ENCODE results near the gene ITSN2. TPM values are rescaled to one million over a fixed set of nuclear protein-coding genes. Genes with fewer than 3 reads are reported as not detected.

The ITSN2 gene
- total RNA-seq, 1 experiment from 2014 or later, result 26.5 TPM

- Histone ChIP-seq H3K9ac (ENCODE audit: low read length) (no peak overlapping the region), H3K4me1 (ENCODE audit: control insufficient read depth in 1 of 2, insufficient read depth in 2 of 2, low read length in 2 of 2) (no peaks in the 10 kb centered on the region), H3K36me3 (ENCODE audit: control insufficient read depth in 1 of 2, insufficient read depth in 2 of 2, low read length in 2 of 2) (no peaks in the 10 kb centered on the region), H3K27me3 (ENCODE audit: insufficient read depth, low read length) (no peaks in the 10 kb centered on the region), H2AFZ (ENCODE audit: low read depth, low read length, poor library complexity, severe bottlenecking) (no peak overlapping the region), H3K79me2 (ENCODE audit: insufficient read depth, low read length) (no peaks in the 10 kb centered on the region), H3K9me3 (ENCODE audit: control insufficient read depth in 1 of 2, insufficient read depth in 1 of 2, low read depth in 1 of 2, low read length in 2 of 2) (no peaks in the 10 kb centered on the region), H3K4me2 (ENCODE audit: low read length) (no peak overlapping the region), H3K4me3 (replicated peaks in 1 of 2; ENCODE audit: low read depth in 1 of 2, low read length in 2 of 2) (no peak overlapping the region), H3K9me2 (ENCODE audit: insufficient read depth) (no peaks in the 10 kb centered on the region), H3K27ac (ENCODE audit: low read depth, low read length) (no peak overlapping the region), H4K20me1 (ENCODE audit: insufficient read depth) (no peaks in the 10 kb centered on the region)
- no peak for TF ChIP-seq FOSL1 (IDR thresholded peaks at IDR 0.05; ENCODE audit: low read depth)
- TF ChIP-seq POLR2AphosphoS5 (IDR thresholded peaks at IDR 0.05; ENCODE audit: low read depth, low read length), result no peak
- TF ChIP-seq ELF1 (IDR thresholded peaks at IDR 0.05; ENCODE audit: borderline replicate concordance, low read depth), result no peak
- no peak for TF ChIP-seq JUND (IDR thresholded peaks at IDR 0.05)
- TF ChIP-seq, protein P1, sequence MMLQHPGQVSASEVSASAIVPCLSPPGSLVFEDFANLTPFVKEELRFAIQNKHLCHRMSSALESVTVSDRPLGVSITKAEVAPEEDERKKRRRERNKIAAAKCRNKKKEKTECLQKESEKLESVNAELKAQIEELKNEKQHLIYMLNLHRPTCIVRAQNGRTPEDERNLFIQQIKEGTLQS (IDR thresholded peaks at IDR 0.05), result no peak
- no peak for TF ChIP-seq YY1 (IDR thresholded peaks at IDR 0.05; ENCODE audit: extremely low read depth, insufficient replicate concordance, low read depth, low read length)
- TF ChIP-seq SRF (IDR thresholded peaks at IDR 0.05; ENCODE audit: low read depth), result no peak
- TF ChIP-seq TCF7L2 (IDR thresholded peaks at IDR 0.05; ENCODE audit: borderline replicate concordance, extremely low read depth, insufficient read depth, insufficient read length), result no peak
- no peak for TF ChIP-seq SIN3A (IDR thresholded peaks at IDR 0.05; ENCODE audit: low read depth)
- TF ChIP-seq, protein P2, sequence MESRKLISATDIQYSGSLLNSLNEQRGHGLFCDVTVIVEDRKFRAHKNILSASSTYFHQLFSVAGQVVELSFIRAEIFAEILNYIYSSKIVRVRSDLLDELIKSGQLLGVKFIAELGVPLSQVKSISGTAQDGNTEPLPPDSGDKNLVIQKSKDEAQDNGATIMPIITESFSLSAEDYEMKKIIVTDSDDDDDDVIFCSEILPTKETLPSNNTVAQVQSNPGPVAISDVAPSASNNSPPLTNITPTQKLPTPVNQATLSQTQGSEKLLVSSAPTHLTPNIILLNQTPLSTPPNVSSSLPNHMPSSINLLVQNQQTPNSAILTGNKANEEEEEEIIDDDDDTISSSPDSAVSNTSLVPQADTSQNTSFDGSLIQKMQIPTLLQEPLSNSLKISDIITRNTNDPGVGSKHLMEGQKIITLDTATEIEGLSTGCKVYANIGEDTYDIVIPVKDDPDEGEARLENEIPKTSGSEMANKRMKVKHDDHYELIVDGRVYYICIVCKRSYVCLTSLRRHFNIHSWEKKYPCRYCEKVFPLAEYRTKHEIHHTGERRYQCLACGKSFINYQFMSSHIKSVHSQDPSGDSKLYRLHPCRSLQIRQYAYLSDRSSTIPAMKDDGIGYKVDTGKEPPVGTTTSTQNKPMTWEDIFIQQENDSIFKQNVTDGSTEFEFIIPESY (IDR thresholded peaks at IDR 0.05; ENCODE audit: extremely low read depth, insufficient replicate concordance, low read length), result no peak
- TF ChIP-seq POLR2A (IDR thresholded peaks at IDR 0.05; ENCODE audit: borderline replicate concordance, extremely low read depth, insufficient read depth, insufficient read length), result no peak
- no peak for TF ChIP-seq CBX3 (IDR thresholded peaks at IDR 0.05; ENCODE audit: low read depth)
- TF ChIP-seq EZH2 (IDR thresholded peaks at IDR 0.05), result no peak
- TF ChIP-seq, protein P3, sequence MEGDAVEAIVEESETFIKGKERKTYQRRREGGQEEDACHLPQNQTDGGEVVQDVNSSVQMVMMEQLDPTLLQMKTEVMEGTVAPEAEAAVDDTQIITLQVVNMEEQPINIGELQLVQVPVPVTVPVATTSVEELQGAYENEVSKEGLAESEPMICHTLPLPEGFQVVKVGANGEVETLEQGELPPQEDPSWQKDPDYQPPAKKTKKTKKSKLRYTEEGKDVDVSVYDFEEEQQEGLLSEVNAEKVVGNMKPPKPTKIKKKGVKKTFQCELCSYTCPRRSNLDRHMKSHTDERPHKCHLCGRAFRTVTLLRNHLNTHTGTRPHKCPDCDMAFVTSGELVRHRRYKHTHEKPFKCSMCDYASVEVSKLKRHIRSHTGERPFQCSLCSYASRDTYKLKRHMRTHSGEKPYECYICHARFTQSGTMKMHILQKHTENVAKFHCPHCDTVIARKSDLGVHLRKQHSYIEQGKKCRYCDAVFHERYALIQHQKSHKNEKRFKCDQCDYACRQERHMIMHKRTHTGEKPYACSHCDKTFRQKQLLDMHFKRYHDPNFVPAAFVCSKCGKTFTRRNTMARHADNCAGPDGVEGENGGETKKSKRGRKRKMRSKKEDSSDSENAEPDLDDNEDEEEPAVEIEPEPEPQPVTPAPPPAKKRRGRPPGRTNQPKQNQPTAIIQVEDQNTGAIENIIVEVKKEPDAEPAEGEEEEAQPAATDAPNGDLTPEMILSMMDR (IDR thresholded peaks at IDR 0.05 in 2 of 3, conservative IDR thresholded peaks at IDR 0.05 in 1 of 3; ENCODE audit: borderline replicate concordance in 1 of 3, insufficient read depth in 1 of 3, low read depth in 2 of 3, low read length in 2 of 3), result no peak
- no peak for TF ChIP-seq SP1 (IDR thresholded peaks at IDR 0.05; ENCODE audit: low read depth)
- TF ChIP-seq MAX (IDR thresholded peaks at IDR 0.05), result no peak
- TF ChIP-seq EZH2phosphoT487 (IDR thresholded peaks at IDR 0.05; ENCODE audit: borderline replicate concordance), result no peak
- intact Hi-C loops (cut with micrococcal nuclease), result no loop called here
- ChIA-PET POLR2A (no interaction called here), CTCF (no interaction called here), RAD21 (ENCODE audit: low non-redundant PET in 1 of 2, low total read pairs in 2 of 2, uncharacterized antibody in 2 of 2, unreplicated experiment in 2 of 2) (no interaction called here)
- DNase-seq (ENCODE audit: low read depth, low spot score) (no peak), ATAC-seq (no peak)
- BruUV-seq (replicated peaks), result no TSS peak
These were observed 159.5 kb downstream of the ITSN2 start for GRCh38 chr2:24200799-24201198.

All from HCT116 (cell line).